Measurements from ENCODE around the gene KIF7.
A peak's percentile ranks its signal among the peaks of the same experiment; 100 is the strongest.

KIF7 gene

GRCh38 chr15:89669309-89669865 is 14.1 kb upstream of the KIF7 start:
- Histone ChIP-seq H3K4me3 (ENCODE audit: extremely low read depth, insufficient read depth, low read length, poor library complexity, severe bottlenecking) (no peak overlapping the region), H3K36me3 (ENCODE audit: control insufficient read depth, insufficient read depth, low read length) (no peaks in the 10 kb centered on the region), H3K4me1 (ENCODE audit: control insufficient read depth, insufficient read depth, low read length, poor library complexity, severe bottlenecking) (peaks cover 9% of the 10 kb centered on the region), H3K27ac (ENCODE audit: low read depth, low read length, severe bottlenecking) (no peak overlapping the region), H3K9me3 (ENCODE audit: control insufficient read depth, low read length) (no peaks in the 10 kb centered on the region)
- WGBS, 2 experiments (ENCODE audit: insufficient coverage in 2 of 2): 84 to 93% methylated on average over 7 of the region's 9 CpGs

- peaks cover 10% of the 10 kb centered on the region for H3K4me1 ChIP-seq (ENCODE audit: control insufficient read depth, insufficient read depth, low read length, poor library complexity, severe bottlenecking)
- H3K9me3 ChIP-seq (ENCODE audit: control insufficient read depth, low read length): no peaks in the 10 kb centered on the region
- 100% methylated on average over 2 to 3 of the region's 3 CpGs for WGBS, 2 experiments (ENCODE audit: insufficient coverage in 2 of 2)
- no peaks in the 10 kb centered on the region for H3K36me3 ChIP-seq (ENCODE audit: control insufficient read depth, insufficient read depth, low read length)
- H3K27ac ChIP-seq (ENCODE audit: low read depth, low read length, severe bottlenecking): no peak overlapping the region
- no peak overlapping the region for H3K4me3 ChIP-seq (ENCODE audit: extremely low read depth, insufficient read depth, low read length, poor library complexity, severe bottlenecking)
Measured at GRCh38 chr15:89668171-89668570, 12.9 kb upstream of the KIF7 start.

DNA sequence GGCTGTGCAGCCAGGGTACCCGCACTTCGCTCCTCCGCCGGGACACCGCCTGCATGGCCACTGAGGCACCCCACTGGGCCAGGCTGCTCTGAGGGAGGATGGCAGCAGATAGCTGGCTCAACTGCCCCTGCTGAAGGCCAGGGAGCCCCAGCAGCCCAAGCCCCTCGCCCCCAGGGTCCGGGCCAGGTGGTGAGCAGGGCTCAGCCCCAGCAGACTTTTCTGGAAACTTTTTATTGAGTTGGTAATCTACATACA is 12.4 kb upstream of the KIF7 start:
- H3K9me3 ChIP-seq (ENCODE audit: control insufficient read depth, low read length): no peaks in the 10 kb centered on the region
- WGBS, 2 experiments (ENCODE audit: insufficient coverage in 2 of 2): 94 to 96% methylated on average over 5 of the region's 7 CpGs
- no peak overlapping the region for H3K4me3 ChIP-seq (ENCODE audit: extremely low read depth, insufficient read depth, low read length, poor library complexity, severe bottlenecking)
- H3K27ac ChIP-seq (ENCODE audit: low read depth, low read length, severe bottlenecking): no peak overlapping the region
- no peaks in the 10 kb centered on the region for H3K36me3 ChIP-seq (ENCODE audit: control insufficient read depth, insufficient read depth, low read length)
- peaks cover 15% of the 10 kb centered on the region for H3K4me1 ChIP-seq (ENCODE audit: control insufficient read depth, insufficient read depth, low read length, poor library complexity, severe bottlenecking)

DNA sequence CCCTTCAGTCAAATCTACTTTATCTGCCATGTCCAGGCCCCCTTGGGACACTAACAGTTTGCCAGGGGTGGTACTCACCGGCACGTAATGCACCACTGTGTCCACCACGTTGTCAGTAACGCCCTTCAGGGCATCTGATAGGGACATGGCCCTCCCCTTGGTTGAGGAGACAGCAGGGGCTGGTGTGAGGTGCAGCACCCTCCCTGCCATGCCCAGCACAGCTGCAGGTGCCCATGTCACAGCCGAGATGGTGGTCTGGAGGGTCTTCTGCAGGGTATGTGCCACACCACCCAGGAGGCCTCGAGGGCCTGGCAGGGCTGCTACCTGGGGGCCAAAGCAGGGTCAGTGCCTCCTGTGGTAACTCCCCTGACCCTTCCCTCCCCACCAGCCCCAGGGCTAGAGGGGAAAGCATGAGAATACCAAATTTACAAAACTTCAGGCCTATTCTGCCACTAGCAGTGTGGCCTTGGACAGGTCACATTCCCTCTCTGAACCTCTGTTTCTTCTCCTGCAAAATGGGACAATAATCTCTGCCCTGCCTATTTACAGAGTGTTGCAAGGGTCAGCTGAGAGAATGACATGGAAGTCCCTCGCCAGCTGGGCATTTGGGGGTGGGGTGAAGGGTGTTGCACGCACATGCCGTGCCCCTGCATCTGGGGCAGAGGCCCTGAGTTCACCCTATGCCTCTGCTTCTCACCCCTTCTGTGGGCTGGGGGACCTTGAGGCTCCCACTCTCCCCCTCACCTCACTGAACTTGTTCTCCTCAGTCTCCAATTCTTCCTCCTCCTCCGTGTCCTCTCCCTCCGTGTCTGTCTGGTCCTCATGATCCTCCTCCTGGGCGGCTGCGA is 11.8 kb upstream of the KIF7 start:
- no peak overlapping the region for H3K4me3 ChIP-seq (ENCODE audit: extremely low read depth, insufficient read depth, low read length, poor library complexity, severe bottlenecking)
- H3K4me1 ChIP-seq (ENCODE audit: control insufficient read depth, insufficient read depth, low read length, poor library complexity, severe bottlenecking): peaks cover 18% of the 10 kb centered on the region
- no peak overlapping the region for H3K27ac ChIP-seq (ENCODE audit: low read depth, low read length, severe bottlenecking)
- WGBS, 2 experiments (ENCODE audit: insufficient coverage in 2 of 2): 93 to 94% methylated on average over 10 to 11 of the region's 13 CpGs
- H3K9me3 ChIP-seq (ENCODE audit: control insufficient read depth, low read length): no peaks in the 10 kb centered on the region
- no peaks in the 10 kb centered on the region for H3K36me3 ChIP-seq (ENCODE audit: control insufficient read depth, insufficient read depth, low read length)

DNA sequence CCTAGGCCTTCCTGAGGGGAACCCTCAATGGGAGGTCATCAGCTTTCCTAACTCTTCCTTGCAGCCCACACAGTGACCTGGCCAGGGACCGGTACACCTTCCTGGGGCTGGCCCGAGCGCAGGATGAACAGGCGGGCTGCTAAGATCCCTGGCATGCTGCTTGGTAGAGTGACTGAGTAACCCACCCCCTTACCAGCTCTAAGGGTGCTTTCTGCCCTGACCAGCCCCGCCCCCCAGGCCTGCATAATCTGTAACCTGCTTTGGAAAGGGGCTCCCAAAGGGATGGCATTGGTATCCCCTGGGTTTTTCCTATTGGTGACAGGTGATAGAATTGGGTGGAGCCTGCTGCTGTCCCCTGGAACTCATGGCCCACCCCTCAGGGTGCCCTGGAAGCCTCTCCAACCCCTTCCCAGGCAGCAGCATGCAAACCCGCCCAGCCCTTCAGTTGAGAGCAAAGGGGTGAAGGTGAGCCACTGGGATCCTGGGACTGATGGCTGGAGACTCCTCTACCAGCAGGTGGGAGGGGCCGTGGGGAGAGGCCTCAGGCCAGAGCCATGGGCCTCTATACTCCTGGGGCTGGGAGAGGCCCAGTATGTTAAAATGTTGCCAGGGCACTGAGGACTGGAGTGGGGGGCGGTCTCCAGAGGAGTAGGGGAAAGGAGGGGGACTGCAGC is 11.1 kb upstream of the KIF7 start:
- Histone ChIP-seq H3K4me1 (ENCODE audit: control insufficient read depth, insufficient read depth, low read length, poor library complexity, severe bottlenecking) (peaks cover 18% of the 10 kb centered on the region), H3K9me3 (ENCODE audit: control insufficient read depth, low read length) (no peaks in the 10 kb centered on the region), H3K36me3 (ENCODE audit: control insufficient read depth, insufficient read depth, low read length) (no peaks in the 10 kb centered on the region), H3K27ac (ENCODE audit: low read depth, low read length, severe bottlenecking) (no peak overlapping the region), H3K4me3 (ENCODE audit: extremely low read depth, insufficient read depth, low read length, poor library complexity, severe bottlenecking) (peak overlapping the region; percentile 18)
- 84 to 88% methylated on average over 3 to 6 of the region's 8 CpGs for WGBS, 2 experiments (ENCODE audit: insufficient coverage in 2 of 2)

- 8 to 9% methylated on average over 49 to 55 of the region's 72 CpGs for WGBS, 2 experiments (ENCODE audit: insufficient coverage in 2 of 2)
- Histone ChIP-seq H3K4me3 (ENCODE audit: extremely low read depth, insufficient read depth, low read length, poor library complexity, severe bottlenecking) (peak overlapping the region; percentile 19), H3K36me3 (ENCODE audit: control insufficient read depth, insufficient read depth, low read length) (no peaks in the 10 kb centered on the region), H3K27ac (ENCODE audit: low read depth, low read length, severe bottlenecking) (no peak overlapping the region), H3K9me3 (ENCODE audit: control insufficient read depth, low read length) (no peaks in the 10 kb centered on the region), H3K4me1 (ENCODE audit: control insufficient read depth, insufficient read depth, low read length, poor library complexity, severe bottlenecking) (peaks cover 18% of the 10 kb centered on the region)
Measured at GRCh38 chr15:89665449-89666181, 10.3 kb upstream of the KIF7 start.

GRCh38 chr15:89664441-89665350 is 9.4 kb upstream of the KIF7 start:
- peaks cover 18% of the 10 kb centered on the region for H3K4me1 ChIP-seq (ENCODE audit: control insufficient read depth, insufficient read depth, low read length, poor library complexity, severe bottlenecking)
- H3K9me3 ChIP-seq (ENCODE audit: control insufficient read depth, low read length): no peaks in the 10 kb centered on the region
- no peaks in the 10 kb centered on the region for H3K36me3 ChIP-seq (ENCODE audit: control insufficient read depth, insufficient read depth, low read length)
- 72 to 82% methylated on average over 6 to 7 of the region's 13 CpGs for WGBS, 2 experiments (ENCODE audit: insufficient coverage in 2 of 2)
- H3K27ac ChIP-seq (ENCODE audit: low read depth, low read length, severe bottlenecking): no peak overlapping the region
- peak overlapping the region; percentile 19 for H3K4me3 ChIP-seq (ENCODE audit: extremely low read depth, insufficient read depth, low read length, poor library complexity, severe bottlenecking)

DNA sequence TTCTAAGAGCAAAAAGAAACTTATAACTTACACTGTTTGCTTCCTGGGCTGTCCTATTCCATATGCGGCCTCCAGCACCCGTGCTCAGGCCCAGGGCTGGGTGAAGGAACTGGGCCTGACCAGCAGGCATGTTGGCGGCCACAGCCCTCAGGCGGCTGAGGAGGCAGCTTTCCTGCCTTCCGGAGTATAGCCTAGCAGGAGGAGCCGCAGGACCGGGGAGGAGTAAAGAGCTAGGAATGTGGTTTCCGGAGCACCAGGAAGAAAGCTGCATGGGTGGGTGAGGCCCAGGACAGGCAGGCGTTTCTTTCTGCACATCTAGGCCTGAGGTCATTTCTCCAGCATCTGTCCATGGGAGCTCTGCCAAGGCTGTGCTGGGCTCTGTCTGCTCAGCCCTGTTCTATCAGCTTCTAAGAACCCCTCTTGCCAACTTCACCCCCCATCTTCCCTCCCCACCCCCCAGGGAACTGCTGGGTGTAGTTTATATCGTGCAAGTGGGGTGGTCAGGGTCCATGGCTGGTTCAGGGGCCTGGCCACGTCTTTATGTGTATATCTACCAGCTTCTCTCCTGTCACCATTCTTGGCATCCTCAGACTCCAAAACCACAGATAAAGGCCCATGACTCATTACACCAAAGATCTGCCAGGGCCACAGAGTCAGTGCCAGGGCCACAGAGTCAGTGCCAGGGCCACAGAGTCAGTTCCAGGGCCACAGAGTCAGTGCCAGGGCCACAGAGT is 7.8 kb upstream of the KIF7 start:
- 68 to 75% methylated on average over 10 of the region's 11 CpGs for WGBS, 2 experiments (ENCODE audit: insufficient coverage in 2 of 2)
- H3K4me3 ChIP-seq (ENCODE audit: extremely low read depth, insufficient read depth, low read length, poor library complexity, severe bottlenecking): no peak overlapping the region
- no peaks in the 10 kb centered on the region for H3K36me3 ChIP-seq (ENCODE audit: control insufficient read depth, insufficient read depth, low read length)
- H3K4me1 ChIP-seq (ENCODE audit: control insufficient read depth, insufficient read depth, low read length, poor library complexity, severe bottlenecking): peaks cover 18% of the 10 kb centered on the region
- no peak overlapping the region for H3K27ac ChIP-seq (ENCODE audit: low read depth, low read length, severe bottlenecking)
- no peaks in the 10 kb centered on the region for H3K9me3 ChIP-seq (ENCODE audit: control insufficient read depth, low read length)

GRCh38 chr15:89660556-89660955 is 5.3 kb upstream of the KIF7 start:
- Histone ChIP-seq H3K27ac (ENCODE audit: low read depth, low read length, severe bottlenecking) (no peak overlapping the region), H3K4me1 (ENCODE audit: control insufficient read depth, insufficient read depth, low read length, poor library complexity, severe bottlenecking) (peaks cover 17% of the 10 kb centered on the region), H3K9me3 (ENCODE audit: control insufficient read depth, low read length) (no peaks in the 10 kb centered on the region), H3K36me3 (ENCODE audit: control insufficient read depth, insufficient read depth, low read length) (no peaks in the 10 kb centered on the region), H3K4me3 (ENCODE audit: extremely low read depth, insufficient read depth, low read length, poor library complexity, severe bottlenecking) (no peak overlapping the region)
- whole genome bisulfite sequencing, 2 experiments (ENCODE audit: insufficient coverage in 2 of 2): 71% methylated on average over 1 of the region's 2 CpGs; no CpG with 5 or more reads in 1 of the 2 experiments

Measured in mesodermal cell (in vitro differentiated cells).